GM21515 (cell line): Measurements from ENCODE around the gene ASCL2.

Experiments
- ATAC-seq: cut with Tn5 transposase; IDR thresholded peaks from one replicate; pipeline ENCODE4 v1.9.1; 2021; ENCODE audit not compliant: unreplicated experiment

ASCL2 gene

GRCh38 chr11:2270322-2271076, at the start of gene ASCL2:
TSS of gene ASCL2 (minus strand) at chr11:2270588. CDS start at chr11:2270332, 256 bp downstream.
- no peak for ATAC-seq

GRCh38 chr11:2319791-2320472, 49.5 kb upstream of the ASCL2 start:
- ATAC-seq: no peak

GRCh38 chr11:2318707-2319106, 48.3 kb upstream of the ASCL2 start:
- no peak for ATAC-seq

- no peak for ATAC-seq
Observed at GRCh38 chr11:2318123-2318522, 47.7 kb upstream of the ASCL2 start.

- ATAC-seq: no peak
Observed at GRCh38 chr11:2317354-2318050, 47.1 kb upstream of the ASCL2 start.

GRCh38 chr11:2316963-2317244, 46.5 kb upstream of the ASCL2 start:
- no peak for ATAC-seq

GRCh38 chr11:2316169-2316962, 46.0 kb upstream of the ASCL2 start:
- no peak for ATAC-seq

GRCh38 chr11:2315395-2316168, 45.2 kb upstream of the ASCL2 start:
- ATAC-seq: no peak

- ATAC-seq: no peak
Observed at GRCh38 chr11:2314525-2315394, 44.4 kb upstream of the ASCL2 start.

GRCh38 chr11:2314136-2314524, 43.7 kb upstream of the ASCL2 start:
- ATAC-seq: no peak

GRCh38 chr11:2313051-2313951, 42.9 kb upstream of the ASCL2 start:
- ATAC-seq: no peak

- no peak for ATAC-seq
Observed at GRCh38 chr11:2312232-2313042, 42.0 kb upstream of the ASCL2 start.

- ATAC-seq: no peak
Observed at GRCh38 chr11:2311353-2312133, 41.2 kb upstream of the ASCL2 start.

GRCh38 chr11:2310786-2311352, 40.5 kb upstream of the ASCL2 start:
- ATAC-seq: no peak

- ATAC-seq: no peak
Observed at GRCh38 chr11:2310073-2310785, 39.8 kb upstream of the ASCL2 start.
